Common myeloid progenitor, CD34-positive (primary cell): ENCODE data around the gene NDRG4.

ENCODE experiments used
- CTCF ChIA-PET: fragments of 350-600 bp; sonication (Branson Sonifier 250); formaldehyde crosslinking; loops from one replicate; lab custom pipeline; 2021; ENCODE audit warnings: antibody characterized with exemption; lab: Charles Lee
- POLR2A ChIA-PET: fragments of 350-600 bp; sonication (Branson Sonifier 250); formaldehyde crosslinking; loops from one replicate; lab custom pipeline; 2021; ENCODE audit warnings: antibody characterized with exemption; lab: Charles Lee
- DNase-seq, 3 donors: peaks; one replicate each; pipeline versions ENCODE4 v3.0.0 to v3.0.0-alpha.2; 2013
- H3K27ac ChIP-seq, 2 experiments: 1 replicate in 1 of 2; 2 replicates in 1 of 2; pipeline ENCODE4 v1.7.0; 2013; ENCODE audit warnings: inconsistent platforms in 2 of 2, low read length in 2 of 2, mild to moderate bottlenecking in 2 of 2, low read depth in 1 of 2, moderate library complexity in 1 of 2; ENCODE audit not compliant: severe bottlenecking in 2 of 2, insufficient read depth in 1 of 2, poor library complexity in 1 of 2
- H3K27me3 ChIP-seq, 5 experiments: replicated peaks in 2 of 5; 1 replicate in 3 of 5; 2 replicates in 2 of 5; pipeline versions ENCODE4 v1.6.1 to v1.7.0; 2013; ENCODE audit warnings: low read length in 4 of 5, mild to moderate bottlenecking in 2 of 5, moderate library complexity in 2 of 5, inconsistent platforms in 1 of 5; ENCODE audit not compliant: insufficient read depth in 5 of 5, control insufficient read depth in 4 of 5
- H3K36me3 ChIP-seq, 4 experiments: 1 replicate in 2 of 4; 2 replicates in 2 of 4; pipeline versions ENCODE4 v1.6.1 to v1.7.0; 2013; ENCODE audit warnings: low read length in 3 of 4, control low read depth in 1 of 4, mild to moderate bottlenecking in 1 of 4; ENCODE audit not compliant: control insufficient read depth in 4 of 4, insufficient read depth in 4 of 4
- H3K4me1 ChIP-seq, 4 experiments: 1 replicate in 3 of 4; 2 replicates in 1 of 4; pipeline versions ENCODE4 v1.6.1 to v1.7.1; 2013; ENCODE audit warnings: low read length in 3 of 4, mild to moderate bottlenecking in 3 of 4, control low read depth in 1 of 4, inconsistent platforms in 1 of 4, moderate library complexity in 1 of 4; ENCODE audit not compliant: control insufficient read depth in 4 of 4, insufficient read depth in 4 of 4; ENCODE audit errors: control extremely low read depth in 1 of 4
- H3K4me3 ChIP-seq, 7 experiments: 1 replicate in 4 of 7; 2 replicates in 3 of 7; pipeline versions ENCODE4 v1.5.1 to v1.7.0; 2013; ENCODE audit warnings: mild to moderate bottlenecking in 7 of 7, low read length in 6 of 7, moderate library complexity in 6 of 7, inconsistent platforms in 2 of 7, low read depth in 2 of 7, control low read depth in 1 of 7; ENCODE audit not compliant: insufficient read depth in 4 of 7, control insufficient read depth in 1 of 7; ENCODE audit errors: extremely low read depth in 1 of 7
- H3K9me3 ChIP-seq, 5 experiments: 1 replicate in 4 of 5; 2 replicates in 1 of 5; pipeline versions ENCODE4 v1.6.1 to v1.7.1; 2013; ENCODE audit warnings: low read length in 4 of 5, mild to moderate bottlenecking in 2 of 5, inconsistent platforms in 1 of 5, low read depth in 1 of 5, moderate library complexity in 1 of 5; ENCODE audit not compliant: control insufficient read depth in 4 of 5, insufficient read depth in 2 of 5; ENCODE audit errors: control extremely low read depth in 1 of 5
- WGBS: methylation state at CpG from one replicate; pipeline ENCODE4 v1.1.5; 2013; ENCODE audit not compliant: insufficient coverage; 5-methylcytosine and 5-hydroxymethylcytosine counted together

Gene NDRG4

GRCh38 chr16:58461056-58461455 is 38.9 kb upstream of the NDRG4 start:
- no peaks in the 10 kb centered on the region for H3K36me3 ChIP-seq
- peaks cover 0 to 20% (median 13%) of the 10 kb centered on the region in 4 experiments for H3K4me1 ChIP-seq
- 79% methylated on average over 2 of the region's 5 CpGs for WGBS
- H3K27me3 ChIP-seq, result peaks cover 0 to 61% (median 32%) of the 10 kb centered on the region in 5 experiments
- no peaks in the 10 kb centered on the region for H3K9me3 ChIP-seq
- H3K4me3 ChIP-seq, result no peak overlapping the region
- no peak overlapping the region for H3K27ac ChIP-seq
- POLR2A ChIA-PET, result no interaction called here
- CTCF ChIA-PET, result interaction anchor here (1.2 kb wide), 1 partner anchor 27 kb away, joined by 3 read pairs; no protein-coding TSS in a partner anchor
- DNase-seq, result no peak

GRCh38 chr16:58461640-58462039 is 38.3 kb upstream of the NDRG4 start:
- WGBS, result 97% methylated on average over 5 of the region's 7 CpGs
- Histone ChIP-seq H3K4me3 (no peak overlapping the region), H3K36me3 (no peaks in the 10 kb centered on the region), H3K4me1 (peaks cover 0 to 20% (median 13%) of the 10 kb centered on the region in 4 experiments), H3K27me3 (peaks cover 0 to 67% (median 37%) of the 10 kb centered on the region in 5 experiments), H3K9me3 (no peaks in the 10 kb centered on the region), H3K27ac (no peak overlapping the region)
- CTCF ChIA-PET, result interaction anchor here (1.2 to 1.3 kb wide), 2 partner anchors 26 to 141 kb away, joined by 3 read pairs; no protein-coding TSS in a partner anchor
- POLR2A ChIA-PET, result no interaction called here
- no peak for DNase-seq

GRCh38 chr16:58462089-58462488 is 37.9 kb upstream of the NDRG4 start:
- 94% methylated on average over 2 of the region's 4 CpGs for WGBS
- no peak overlapping the region for H3K4me3 ChIP-seq
- H3K36me3 ChIP-seq, result no peaks in the 10 kb centered on the region
- no peak overlapping the region for H3K27ac ChIP-seq
- ChIA-PET POLR2A (no interaction called here), CTCF (interaction anchor here (1.2 to 1.3 kb wide), 2 partner anchors 26 to 142 kb away, joined by 3 read pairs; no protein-coding TSS in a partner anchor)
- no peaks in the 10 kb centered on the region for H3K9me3 ChIP-seq
- DNase-seq, result no peak
- H3K4me1 ChIP-seq, result peaks cover 0 to 20% (median 13%) of the 10 kb centered on the region in 4 experiments
- peaks cover 0 to 67% (median 40%) of the 10 kb centered on the region in 5 experiments for H3K27me3 ChIP-seq

- Histone ChIP-seq H3K9me3 (no peaks in the 10 kb centered on the region), H3K4me1 (peaks cover 0 to 20% (median 13%) of the 10 kb centered on the region in 4 experiments), H3K27me3 (peaks cover 0 to 70% (median 40%) of the 10 kb centered on the region in 5 experiments), H3K36me3 (no peaks in the 10 kb centered on the region), H3K27ac (no peak overlapping the region), H3K4me3 (no peak overlapping the region)
- POLR2A ChIA-PET, result no interaction called here
- 63% methylated on average over 6 of the region's 15 CpGs for WGBS
- DNase-seq, result no peak
- CTCF ChIA-PET, result interaction anchor here (1.3 kb wide), 1 partner anchor 142 kb away, joined by 3 read pairs; no protein-coding TSS in a partner anchor
Measured at GRCh38 chr16:58462499-58462996, 37.4 kb upstream of the NDRG4 start.

GRCh38 chr16:58462997-58463941 is 36.7 kb upstream of the NDRG4 start:
- ChIA-PET CTCF (interaction anchor here (1.2 kb wide), 1 partner anchor 10 kb away, joined by 3 read pairs; no protein-coding TSS in a partner anchor), POLR2A (no interaction called here)
- peak in 2 of 3 donors; percentile 42 to 58 for DNase-seq
- Histone ChIP-seq H3K4me1 (peaks cover 0 to 20% (median 13%) of the 10 kb centered on the region in 4 experiments), H3K27ac (no peak overlapping the region), H3K27me3 (peaks cover 0 to 76% (median 44%) of the 10 kb centered on the region in 5 experiments), H3K9me3 (no peaks in the 10 kb centered on the region), H3K36me3 (no peaks in the 10 kb centered on the region), H3K4me3 (peak overlapping the region in 5 of 7 experiments; percentile 13 to 63 (median 55))
- 1% methylated on average over 74 of the region's 113 CpGs for WGBS

DNA sequence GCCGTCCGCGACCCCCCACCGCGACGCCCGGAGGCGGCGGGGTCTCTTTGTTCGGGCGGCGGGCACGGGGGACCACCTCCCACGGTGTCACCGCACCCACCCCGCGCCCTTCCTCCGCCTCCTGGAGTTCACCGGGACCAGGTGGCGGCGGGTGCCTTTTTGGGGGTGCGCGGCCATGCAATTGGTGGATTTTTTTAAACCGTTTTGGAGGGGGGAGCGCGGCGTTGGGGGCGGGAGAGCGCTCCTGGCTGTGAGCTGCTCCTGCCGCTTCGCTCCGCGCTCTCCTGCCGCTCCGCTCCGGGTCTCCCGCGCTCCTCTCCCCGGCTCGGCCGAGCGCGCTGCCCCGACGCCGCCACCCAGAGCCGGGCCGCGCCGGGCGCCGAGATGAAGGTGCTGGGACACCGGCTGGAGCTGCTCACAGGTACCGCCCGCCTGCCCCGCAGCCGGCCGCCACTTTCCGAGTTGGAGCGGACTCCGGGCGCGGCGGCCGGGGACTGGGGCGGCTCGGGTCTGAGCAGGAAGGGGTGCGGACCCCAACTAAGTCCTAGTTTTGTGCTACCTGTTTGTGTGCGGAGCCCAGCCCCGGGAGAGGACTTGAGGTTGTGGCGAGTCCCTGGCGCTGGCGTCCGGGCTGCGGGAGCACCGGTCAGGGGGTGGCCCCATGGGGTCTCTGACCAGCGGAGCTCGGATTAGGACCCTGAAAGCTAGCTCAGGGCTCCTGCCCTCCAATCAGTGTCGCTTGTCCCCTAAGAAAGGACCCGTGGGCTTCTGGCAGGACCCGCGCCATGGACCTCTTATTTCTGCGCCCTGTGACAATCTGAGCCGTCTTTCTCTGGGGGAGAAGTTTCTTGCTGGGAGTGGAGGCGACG is 35.7 kb upstream of the NDRG4 start:
- Histone ChIP-seq H3K9me3 (no peaks in the 10 kb centered on the region), H3K4me3 (peak overlapping the region in 5 of 7 experiments; percentile 13 to 63 (median 55)), H3K4me1 (peaks cover 0 to 20% (median 13%) of the 10 kb centered on the region in 4 experiments), H3K27me3 (peaks cover 0 to 84% (median 45%) of the 10 kb centered on the region in 5 experiments), H3K36me3 (no peaks in the 10 kb centered on the region), H3K27ac (no peak overlapping the region)
- CTCF ChIA-PET, result interaction anchor here (1.2 to 1.4 kb wide), 3 partner anchors 9 to 29 kb away, joined by 3 to 4 read pairs (median 3); no protein-coding TSS in a partner anchor
- peak in 2 of 3 donors; percentile 21 to 31 for DNase-seq
- under 1% methylated on average over 80 of the region's 86 CpGs for WGBS
- POLR2A ChIA-PET, result no interaction called here
